PC-3 (cell line): ENCODE results near the gene MAML3. TPM values are rescaled to one million over a fixed set of nuclear protein-coding genes. Genes with fewer than 3 reads are reported as not detected.

Source experiments
- ATAC-seq: fragments of 200-7000 bp; cut with Tn5 transposase; 2 replicates; pipeline ENCODE4 v1.9.1; 2020; ENCODE audit warnings: mild to moderate bottlenecking, moderate library complexity
- BruUV-seq: library from RNA; stranded (reverse); fragments of 400-500 nt; replicated peaks from 2 replicates; lab custom pipeline; 2021; lab: Mats Ljungman, UMichigan
- CTCF ChIA-PET: fragments of 300-600 bp; sonication (Branson Sonifier 250); formaldehyde crosslinking; loops from one replicate; lab custom pipeline; 2022; ENCODE audit warnings: antibody characterized with exemption; lab: Charles Lee
- POLR2A ChIA-PET: fragments of 300-600 bp; sonication (Branson Sonifier 250); formaldehyde crosslinking; loops from one replicate; lab custom pipeline; 2022; ENCODE audit warnings: antibody characterized with exemption; ENCODE audit not compliant: unreplicated experiment; lab: Charles Lee
- DNase-seq: peaks from one replicate; pipeline ENCODE4 v3.0.0-alpha.2; 2015
- H2AFZ ChIP-seq: fragments of 300-600 bp; sonication (generic); 2 replicates; pipeline ENCODE4 v1.6.0; 2016; ENCODE audit warnings: antibody characterized with exemption, low read length
- H3F3A ChIP-seq: fragments of 300-600 bp; sonication (generic); one replicate; pipeline ENCODE4 v1.6.0; 2017; ENCODE audit warnings: antibody characterized with exemption, low read length, control low read depth, mild to moderate bottlenecking; ENCODE audit not compliant: unreplicated experiment
- H3K27ac ChIP-seq: fragments of 300-600 bp; sonication (generic); 2 replicates; pipeline ENCODE4 v1.5.1; 2016; ENCODE audit warnings: mild to moderate bottlenecking, low read length
- H3K27me3 ChIP-seq: fragments of 300-600 bp; sonication (generic); 2 replicates; pipeline ENCODE4 v1.6.1; 2016; ENCODE audit warnings: low read length, mixed read lengths
- H3K36me3 ChIP-seq: fragments of 300-600 bp; sonication (generic); 2 replicates; pipeline ENCODE4 v1.6.1; 2016; ENCODE audit warnings: low read depth, mixed run types, low read length, mixed read lengths
- H3K4me1 ChIP-seq: fragments of 300-600 bp; sonication (generic); 2 replicates; pipeline ENCODE4 v1.5.1; 2016; ENCODE audit warnings: low read length; ENCODE audit not compliant: insufficient read depth
- H3K4me2 ChIP-seq: fragments of 300-600 bp; sonication (generic); 2 replicates; pipeline ENCODE4 v1.6.0; 2016; ENCODE audit warnings: low read length
- H3K4me3 ChIP-seq: fragments of 300-600 bp; sonication (generic); 2 replicates; pipeline ENCODE4 v1.5.1; 2016; ENCODE audit warnings: mild to moderate bottlenecking, low read length, mixed read lengths
- H3K79me2 ChIP-seq: fragments of 300-600 bp; sonication (generic); 2 replicates; pipeline ENCODE4 v1.6.1; 2017; ENCODE audit warnings: low read length, mixed read lengths
- H3K9ac ChIP-seq: fragments of 300-600 bp; sonication (generic); 2 replicates; pipeline ENCODE4 v1.6.0; 2016; ENCODE audit warnings: mild to moderate bottlenecking, low read length
- H3K9me2 ChIP-seq: fragments of 300-600 bp; sonication (generic); replicated peaks from 2 replicates; pipeline ENCODE4 v1.6.1; 2016; ENCODE audit warnings: mixed run types, low read length, mixed read lengths
- H3K9me3 ChIP-seq: fragments of 300-600 bp; sonication (generic); 2 replicates; pipeline ENCODE4 v1.6.1; 2016; ENCODE audit warnings: low read length, mixed read lengths
- H4K20me1 ChIP-seq: fragments of 300-600 bp; sonication (generic); 2 replicates; pipeline ENCODE4 v1.6.1; 2016; ENCODE audit warnings: low read length, mixed read lengths
- EZH2 ChIP-seq: fragments of 300-600 bp; sonication (generic); IDR thresholded peaks from one replicate; pipeline ENCODE4 v1.6.1; 2017; ENCODE audit warnings: antibody characterized with exemption, mild to moderate bottlenecking, low read length; ENCODE audit not compliant: unreplicated experiment
- EZH2phosphoT487 ChIP-seq: fragments of 300-600 bp; sonication (generic); IDR thresholded peaks from 2 replicates; pipeline ENCODE4 v1.6.1; 2018; ENCODE audit warnings: mild to moderate bottlenecking, antibody characterized with exemption, low read length, borderline replicate concordance
- intact Hi-C: fragments of 100-400 bp; cut with micrococcal nuclease; formaldehyde crosslinking; loops from 2 replicates; pipeline ENCODE4 v1.9.0; 2023
- total RNA-seq: library from RNA; depleted of rRNA; stranded (reverse); fragments of >200 nt; gene quantifications from 2 replicates; pipeline ENCODE4 v1.2.3, GENCODE V29; 2014
- TF ChIP-seq, protein P1 (sequence below): fragments of 300-600 bp; sonication (generic); conservative IDR thresholded peaks from 2 replicates; pipeline ENCODE4 v1.5.1; 2017; ENCODE audit warnings: antibody characterized with exemption, low read depth, mild to moderate bottlenecking, low read length

Gene MAML3
- total RNA-seq, 1 experiment from 2014 or later: 4.3 TPM

DNA sequence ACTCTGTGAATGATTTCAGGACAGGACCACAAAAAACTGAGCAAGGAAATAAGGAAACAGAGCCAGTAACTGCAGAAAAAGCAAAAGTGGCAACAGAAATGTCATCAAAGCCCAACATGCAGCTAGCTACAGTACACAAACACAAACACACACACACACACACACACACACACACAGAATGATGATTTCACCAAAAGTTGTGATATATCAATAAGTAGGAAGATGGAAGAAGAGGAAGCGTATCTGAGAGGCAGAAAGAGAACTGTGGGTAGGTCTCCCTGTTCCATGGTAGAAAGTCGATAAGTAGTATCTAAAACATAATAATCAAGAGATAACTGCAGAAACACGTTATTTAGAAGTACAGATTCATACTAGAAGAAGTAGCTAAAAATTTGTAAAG, 340.1 kb downstream of the MAML3 start:
- Histone ChIP-seq H3K9me2 (no peaks in the 10 kb centered on the region), H2AFZ (no peak overlapping the region), H3K4me1 (peaks cover 20% of the 10 kb centered on the region), H3K27me3 (no peaks in the 10 kb centered on the region), H3K4me3 (no peak overlapping the region), H3F3A (no peaks in the 10 kb centered on the region), H3K9me3 (no peaks in the 10 kb centered on the region), H3K9ac (no peak overlapping the region), H3K79me2 (no peaks in the 10 kb centered on the region), H3K4me2 (no peak overlapping the region), H3K27ac (no peak overlapping the region), H4K20me1 (no peaks in the 10 kb centered on the region), H3K36me3 (no peaks in the 10 kb centered on the region)
- no TSS peak for BruUV-seq
- ChIA-PET POLR2A (no interaction called here), CTCF (no interaction called here)
- no peak for ATAC-seq
- DNase-seq: no peak
- TF ChIP-seq EZH2phosphoT487 (no peak), EZH2 (no peak)
- TF ChIP-seq, protein P1, sequence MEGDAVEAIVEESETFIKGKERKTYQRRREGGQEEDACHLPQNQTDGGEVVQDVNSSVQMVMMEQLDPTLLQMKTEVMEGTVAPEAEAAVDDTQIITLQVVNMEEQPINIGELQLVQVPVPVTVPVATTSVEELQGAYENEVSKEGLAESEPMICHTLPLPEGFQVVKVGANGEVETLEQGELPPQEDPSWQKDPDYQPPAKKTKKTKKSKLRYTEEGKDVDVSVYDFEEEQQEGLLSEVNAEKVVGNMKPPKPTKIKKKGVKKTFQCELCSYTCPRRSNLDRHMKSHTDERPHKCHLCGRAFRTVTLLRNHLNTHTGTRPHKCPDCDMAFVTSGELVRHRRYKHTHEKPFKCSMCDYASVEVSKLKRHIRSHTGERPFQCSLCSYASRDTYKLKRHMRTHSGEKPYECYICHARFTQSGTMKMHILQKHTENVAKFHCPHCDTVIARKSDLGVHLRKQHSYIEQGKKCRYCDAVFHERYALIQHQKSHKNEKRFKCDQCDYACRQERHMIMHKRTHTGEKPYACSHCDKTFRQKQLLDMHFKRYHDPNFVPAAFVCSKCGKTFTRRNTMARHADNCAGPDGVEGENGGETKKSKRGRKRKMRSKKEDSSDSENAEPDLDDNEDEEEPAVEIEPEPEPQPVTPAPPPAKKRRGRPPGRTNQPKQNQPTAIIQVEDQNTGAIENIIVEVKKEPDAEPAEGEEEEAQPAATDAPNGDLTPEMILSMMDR: no peak
- intact Hi-C loops: no loop called here

DNA sequence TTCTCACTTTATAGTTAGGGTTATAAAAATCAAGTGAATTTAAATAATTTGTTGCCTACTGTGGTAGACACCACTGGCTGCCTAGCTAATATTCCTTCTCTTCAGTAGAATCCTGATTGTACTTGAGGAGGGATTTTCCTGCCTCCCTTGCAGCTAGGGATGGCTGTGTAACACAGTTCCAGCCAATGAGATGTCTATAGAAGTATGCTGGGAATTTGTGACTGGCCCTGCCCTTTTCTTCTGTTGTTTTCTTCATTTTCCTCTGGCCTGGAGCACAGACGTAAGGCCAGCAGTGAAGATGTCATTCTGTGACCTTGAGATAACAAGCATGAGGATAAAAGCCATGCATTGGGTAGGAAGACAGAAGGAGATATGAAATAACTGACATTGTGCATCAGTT, 343.3 kb downstream of the MAML3 start:
- no peaks in the 10 kb centered on the region for H3K9me3 ChIP-seq
- intact Hi-C loops: no loop called here
- no peak overlapping the region for H3K27ac ChIP-seq
- no peak overlapping the region for H3K9ac ChIP-seq
- CTCF ChIA-PET: no interaction called here
- POLR2A ChIA-PET: no interaction called here
- TF ChIP-seq EZH2 (no peak), EZH2phosphoT487 (no peak)
- TF ChIP-seq, protein P1: no peak
- no peaks in the 10 kb centered on the region for H3K79me2 ChIP-seq
- H3K4me3 ChIP-seq: no peak overlapping the region
- H3K9me2 ChIP-seq: no peaks in the 10 kb centered on the region
- no peaks in the 10 kb centered on the region for H4K20me1 ChIP-seq
- H3K4me2 ChIP-seq: no peak overlapping the region
- H2AFZ ChIP-seq: no peak overlapping the region
- DNase-seq: no peak
- H3F3A ChIP-seq: no peaks in the 10 kb centered on the region
- no peak for ATAC-seq
- H3K27me3 ChIP-seq: no peaks in the 10 kb centered on the region
- H3K4me1 ChIP-seq: peaks cover 18% of the 10 kb centered on the region
- BruUV-seq: no TSS peak
- no peaks in the 10 kb centered on the region for H3K36me3 ChIP-seq

DNA sequence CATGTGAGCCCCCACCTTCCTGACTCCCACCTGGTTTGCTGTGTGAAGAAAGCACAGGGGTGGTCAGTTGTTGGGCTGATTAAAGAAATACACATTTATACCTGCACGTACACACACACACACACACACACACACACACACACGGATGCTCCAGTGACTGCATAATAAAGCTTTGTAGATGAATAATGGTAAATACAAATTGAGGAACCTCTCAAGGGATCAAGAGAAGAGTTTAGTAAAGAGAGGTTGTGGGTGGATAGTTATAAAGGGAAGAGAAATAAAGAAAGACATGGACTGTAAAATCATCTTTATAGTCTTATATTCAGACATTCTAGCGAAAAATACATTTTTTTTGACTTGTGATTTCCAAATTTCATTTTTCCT, 344.2 kb downstream of the MAML3 start:
- no TSS peak for BruUV-seq
- intact Hi-C loops: no loop called here

More for the DNA sequence above, 344.2 kb downstream of the MAML3 start:
- H3K9ac ChIP-seq: no peak overlapping the region
- H3K79me2 ChIP-seq: no peaks in the 10 kb centered on the region
- H3K36me3 ChIP-seq: no peaks in the 10 kb centered on the region
- no peaks in the 10 kb centered on the region for H3F3A ChIP-seq
- H3K27me3 ChIP-seq: no peaks in the 10 kb centered on the region
- POLR2A ChIA-PET: no interaction called here
- H3K4me3 ChIP-seq: no peak overlapping the region
- H3K4me2 ChIP-seq: no peak overlapping the region
- no peaks in the 10 kb centered on the region for H3K9me2 ChIP-seq
- peaks cover 8% of the 10 kb centered on the region for H3K4me1 ChIP-seq
- no peaks in the 10 kb centered on the region for H4K20me1 ChIP-seq
- DNase-seq: no peak
- ATAC-seq: no peak
- no peaks in the 10 kb centered on the region for H3K9me3 ChIP-seq
- H3K27ac ChIP-seq: no peak overlapping the region
- TF ChIP-seq EZH2: no peak
- TF ChIP-seq EZH2phosphoT487: no peak
- TF ChIP-seq, protein P1: no peak
- CTCF ChIA-PET: no interaction called here
- no peak overlapping the region for H2AFZ ChIP-seq
